Measurements from ENCODE around the gene CEMIP. TPM values are rescaled to one million over a fixed set of nuclear protein-coding genes. Genes with fewer than 3 reads are reported as not detected.

The CEMIP gene
- total and polyA plus RNA-seq, 4 experiments from 2014 or later: 0.03 to 0.23 (median 0.17) TPM; not detected in 1

- Histone ChIP-seq H3K27me3 (ENCODE audit: insufficient read depth, low read length) (no peaks in the 10 kb centered on the region), H3K4me3 (ENCODE audit: low read length in 2 of 2) (no peak overlapping the region), H3K4me1 (ENCODE audit: insufficient read depth, low read length) (peaks cover 11% of the 10 kb centered on the region), H3K36me3 (ENCODE audit: insufficient read depth, low read length) (no peaks in the 10 kb centered on the region), H3K27ac (ENCODE audit: low read depth, low read length) (no peak overlapping the region), H3K9me3 (ENCODE audit: control insufficient read depth in 1 of 2, low read length in 2 of 2) (no peaks in the 10 kb centered on the region)
- Mint-ChIP-seq H3K36me3 (peaks cover 8 to 20% of the 10 kb centered on the region in 2 donors), H3K27ac (peak overlapping the region in 2 of 7 donors; percentile 2 to 24), H3K9me3 (no peaks in the 10 kb centered on the region), H3K27me3 (no peaks in the 10 kb centered on the region), H3K4me3 (no peak overlapping the region), H3K4me1 (peaks cover 5 to 31% (median 17%) of the 10 kb centered on the region in 4 donors)
- intact Hi-C loops (cut with micrococcal nuclease): no loop called here
- CTCF ChIA-PET (ENCODE audit: partially characterized antibody): no interaction called here
- DNase-seq: no peak
- POLR2A ChIA-PET (ENCODE audit: partially characterized antibody): no interaction called here
Measured at GRCh38 chr15:80920271-80920699, 141.1 kb downstream of the CEMIP start.

GRCh38 chr15:80921736-80922410 is 142.7 kb downstream of the CEMIP start:
- H3K36me3 ChIP-seq (ENCODE audit: insufficient read depth, low read length): no peaks in the 10 kb centered on the region
- ChIA-PET POLR2A (ENCODE audit: partially characterized antibody) (no interaction called here), CTCF (ENCODE audit: partially characterized antibody) (interaction anchor here (0.8 kb wide), 1 partner anchor 48 kb away, joined by 3 read pairs; no protein-coding TSS in a partner anchor)
- Mint-ChIP-seq H3K4me3 (no peak overlapping the region), H3K27me3 (no peaks in the 10 kb centered on the region), H3K27ac (no peak overlapping the region), H3K4me1 (peaks cover 5 to 31% (median 17%) of the 10 kb centered on the region in 4 donors), H3K36me3 (peaks cover 8 to 20% of the 10 kb centered on the region in 2 donors), H3K9me3 (no peaks in the 10 kb centered on the region)
- DNase-seq: no peak
- H3K4me1 ChIP-seq (ENCODE audit: insufficient read depth, low read length): peaks cover 11% of the 10 kb centered on the region
- intact Hi-C loops (cut with micrococcal nuclease): no loop called here
- no peaks in the 10 kb centered on the region for H3K9me3 ChIP-seq (ENCODE audit: control insufficient read depth in 1 of 2, low read length in 2 of 2)
- H3K4me3 ChIP-seq (ENCODE audit: low read length in 2 of 2): no peak overlapping the region
- H3K27ac ChIP-seq (ENCODE audit: low read depth, low read length): no peak overlapping the region
- H3K27me3 ChIP-seq (ENCODE audit: insufficient read depth, low read length): no peaks in the 10 kb centered on the region

- no peak overlapping the region for H3K27ac Mint-ChIP-seq
- peaks cover 5 to 31% (median 17%) of the 10 kb centered on the region in 4 donors for H3K4me1 Mint-ChIP-seq
- Histone ChIP-seq H3K4me1 (ENCODE audit: insufficient read depth, low read length) (peaks cover 11% of the 10 kb centered on the region), H3K27me3 (ENCODE audit: insufficient read depth, low read length) (no peaks in the 10 kb centered on the region), H3K4me3 (ENCODE audit: low read length in 2 of 2) (no peak overlapping the region), H3K9me3 (ENCODE audit: control insufficient read depth in 1 of 2, low read length in 2 of 2) (no peaks in the 10 kb centered on the region), H3K36me3 (ENCODE audit: insufficient read depth, low read length) (no peaks in the 10 kb centered on the region), H3K27ac (ENCODE audit: low read depth, low read length) (no peak overlapping the region)
- intact Hi-C loops (cut with micrococcal nuclease): no loop called here
- CTCF ChIA-PET (ENCODE audit: partially characterized antibody): no interaction called here
- no peak overlapping the region for H3K4me3 Mint-ChIP-seq
- DNase-seq: no peak
- H3K27me3 Mint-ChIP-seq: no peaks in the 10 kb centered on the region
- POLR2A ChIA-PET (ENCODE audit: partially characterized antibody): no interaction called here
- no peaks in the 10 kb centered on the region for H3K9me3 Mint-ChIP-seq
- peaks cover 8 to 21% of the 10 kb centered on the region in 2 donors for H3K36me3 Mint-ChIP-seq
Measured at GRCh38 chr15:80923668-80924067, 144.5 kb downstream of the CEMIP start.

GRCh38 chr15:80924278-80924677 is 145.1 kb downstream of the CEMIP start:
- Histone ChIP-seq H3K27me3 (ENCODE audit: insufficient read depth, low read length) (no peaks in the 10 kb centered on the region), H3K9me3 (ENCODE audit: control insufficient read depth in 1 of 2, low read length in 2 of 2) (no peaks in the 10 kb centered on the region), H3K4me1 (ENCODE audit: insufficient read depth, low read length) (peaks cover 11% of the 10 kb centered on the region), H3K27ac (ENCODE audit: low read depth, low read length) (no peak overlapping the region), H3K36me3 (ENCODE audit: insufficient read depth, low read length) (no peaks in the 10 kb centered on the region), H3K4me3 (ENCODE audit: low read length in 2 of 2) (no peak overlapping the region)
- POLR2A ChIA-PET (ENCODE audit: partially characterized antibody): no interaction called here
- CTCF ChIA-PET (ENCODE audit: partially characterized antibody): interaction anchor here (1.3 kb wide), 1 partner anchor 46 kb away, joined by 3 read pairs; no protein-coding TSS in a partner anchor
- Mint-ChIP-seq H3K27me3 (no peaks in the 10 kb centered on the region), H3K36me3 (peaks cover 8 to 27% of the 10 kb centered on the region in 2 donors), H3K4me3 (no peak overlapping the region), H3K9me3 (no peaks in the 10 kb centered on the region), H3K4me1 (peaks cover 5 to 31% (median 17%) of the 10 kb centered on the region in 4 donors), H3K27ac (no peak overlapping the region)
- DNase-seq: no peak
- intact Hi-C loops (cut with micrococcal nuclease): no loop called here

DNA sequence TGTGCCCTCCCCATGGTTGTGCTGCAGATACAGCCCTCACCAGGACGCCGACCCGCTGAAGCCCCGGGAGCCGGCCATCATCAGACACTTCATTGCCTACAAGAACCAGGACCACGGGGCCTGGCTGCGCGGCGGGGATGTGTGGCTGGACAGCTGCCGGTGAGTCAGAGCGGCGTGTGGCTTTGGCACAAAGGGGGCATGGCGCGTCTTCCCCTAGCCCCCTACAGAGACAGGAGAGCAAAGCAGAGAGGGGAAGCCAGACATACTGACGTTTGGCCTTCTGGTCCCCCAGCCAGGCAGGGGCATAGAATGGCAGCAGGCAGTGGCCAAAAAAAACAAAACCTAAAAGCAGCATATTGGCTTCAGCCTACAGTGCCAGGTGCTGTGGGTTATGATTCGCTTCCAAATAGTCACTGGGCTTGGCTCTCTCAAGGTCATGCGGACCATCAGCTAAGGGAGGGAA is 146.5 kb downstream of the CEMIP start:
- Mint-ChIP-seq H3K27me3 (no peaks in the 10 kb centered on the region), H3K27ac (no peak overlapping the region), H3K9me3 (no peaks in the 10 kb centered on the region), H3K36me3 (peaks cover 8 to 28% of the 10 kb centered on the region in 2 donors), H3K4me1 (peaks cover 4 to 26% (median 13%) of the 10 kb centered on the region in 4 donors), H3K4me3 (no peak overlapping the region)
- Histone ChIP-seq H3K9me3 (ENCODE audit: control insufficient read depth in 1 of 2, low read length in 2 of 2) (no peaks in the 10 kb centered on the region), H3K4me3 (ENCODE audit: low read length in 2 of 2) (no peak overlapping the region), H3K27me3 (ENCODE audit: insufficient read depth, low read length) (no peaks in the 10 kb centered on the region), H3K4me1 (ENCODE audit: insufficient read depth, low read length) (peaks cover 9% of the 10 kb centered on the region), H3K36me3 (ENCODE audit: insufficient read depth, low read length) (no peaks in the 10 kb centered on the region), H3K27ac (ENCODE audit: low read depth, low read length) (no peak overlapping the region)
- DNase-seq: no peak
- CTCF ChIA-PET (ENCODE audit: partially characterized antibody): interaction anchor here (1.3 kb wide), 1 partner anchor 45 kb away, joined by 3 read pairs; no protein-coding TSS in a partner anchor
- intact Hi-C loops (cut with micrococcal nuclease): no loop called here
- POLR2A ChIA-PET (ENCODE audit: partially characterized antibody): no interaction called here

DNA sequence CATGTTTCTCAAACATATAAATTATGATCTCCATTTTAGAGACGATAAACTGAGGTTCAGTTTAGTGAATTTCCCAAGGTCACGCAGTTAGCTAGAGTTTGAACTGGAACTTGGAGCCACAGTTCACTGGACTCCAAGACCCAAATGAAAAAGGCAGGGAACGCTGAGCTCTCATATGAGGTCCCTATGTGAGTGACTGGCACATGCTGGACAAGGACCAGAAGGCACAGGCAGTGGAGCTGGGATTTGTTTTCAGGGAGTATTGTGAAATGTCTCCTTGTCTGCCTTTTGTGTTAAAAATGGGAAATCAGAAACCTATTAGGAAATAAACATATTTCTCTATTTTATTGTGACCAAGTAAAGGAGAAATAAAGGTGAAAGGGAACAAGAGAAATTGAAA is 147.0 kb downstream of the CEMIP start:
- Mint-ChIP-seq H3K27me3 (no peaks in the 10 kb centered on the region), H3K4me1 (peaks cover 0 to 21% (median 9%) of the 10 kb centered on the region in 4 donors), H3K27ac (peak overlapping the region in 1 of 7 donors; percentile 8), H3K9me3 (no peaks in the 10 kb centered on the region), H3K36me3 (peaks cover 8 to 30% of the 10 kb centered on the region in 2 donors), H3K4me3 (no peak overlapping the region)
- no peak for DNase-seq
- no peaks in the 10 kb centered on the region for H3K36me3 ChIP-seq (ENCODE audit: insufficient read depth, low read length)
- peaks cover 4% of the 10 kb centered on the region for H3K4me1 ChIP-seq (ENCODE audit: insufficient read depth, low read length)
- POLR2A ChIA-PET (ENCODE audit: partially characterized antibody): no interaction called here
- no peaks in the 10 kb centered on the region for H3K9me3 ChIP-seq (ENCODE audit: control insufficient read depth in 1 of 2, low read length in 2 of 2)
- H3K4me3 ChIP-seq (ENCODE audit: low read length in 2 of 2): no peak overlapping the region
- intact Hi-C loops (cut with micrococcal nuclease): no loop called here
- H3K27me3 ChIP-seq (ENCODE audit: insufficient read depth, low read length): no peaks in the 10 kb centered on the region
- CTCF ChIA-PET (ENCODE audit: partially characterized antibody): no interaction called here
- H3K27ac ChIP-seq (ENCODE audit: low read depth, low read length): no peak overlapping the region

DNA sequence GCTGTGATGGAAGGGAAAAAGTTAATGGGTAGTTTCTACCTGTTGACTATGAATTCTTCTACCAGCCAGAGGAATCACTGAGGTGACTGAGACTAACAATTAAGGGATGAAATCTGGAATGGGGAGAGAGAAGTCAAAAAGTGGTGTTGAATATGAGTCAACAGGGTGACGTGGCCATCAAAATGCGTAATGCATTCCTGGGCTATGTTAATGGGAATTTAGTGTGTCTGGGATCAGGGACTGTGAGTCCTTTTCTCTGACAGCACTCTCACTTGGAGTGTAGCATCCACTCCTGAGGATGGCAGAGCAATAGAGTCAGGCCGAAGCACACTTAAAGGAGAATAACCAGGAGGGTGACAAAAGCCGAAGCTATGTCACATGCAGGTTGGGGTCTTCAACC is 150.1 kb downstream of the CEMIP start:
- no peak for DNase-seq
- intact Hi-C loops (cut with micrococcal nuclease): no loop called here
- Mint-ChIP-seq H3K36me3 (peaks cover 0 to 18% of the 10 kb centered on the region in 2 donors), H3K9me3 (no peaks in the 10 kb centered on the region), H3K4me1 (no peaks in the 10 kb centered on the region), H3K27ac (peak overlapping the region in 1 of 7 donors; percentile 15), H3K4me3 (no peak overlapping the region), H3K27me3 (no peaks in the 10 kb centered on the region)
- ChIA-PET CTCF (ENCODE audit: partially characterized antibody) (no interaction called here), POLR2A (ENCODE audit: partially characterized antibody) (no interaction called here)
- Histone ChIP-seq H3K27ac (ENCODE audit: low read depth, low read length) (no peak overlapping the region), H3K36me3 (ENCODE audit: insufficient read depth, low read length) (no peaks in the 10 kb centered on the region), H3K4me1 (ENCODE audit: insufficient read depth, low read length) (no peaks in the 10 kb centered on the region), H3K9me3 (ENCODE audit: control insufficient read depth in 1 of 2, low read length in 2 of 2) (no peaks in the 10 kb centered on the region), H3K27me3 (ENCODE audit: insufficient read depth, low read length) (no peaks in the 10 kb centered on the region), H3K4me3 (ENCODE audit: low read length in 2 of 2) (no peak overlapping the region)

Data from CD4-positive, alpha-beta memory T cell (primary cell).